ENCODE results near the gene SMARCD2.
"Not testable (repeated sequence)": the region's sequence is repeated elsewhere in the genome, so short reads cannot be mapped to it uniquely, and the experiment has no call there.

Gene SMARCD2

GRCh38 chr17:63816123-63816522 lies 26.4 kb downstream of the SMARCD2 start:
- DNase-seq (ENCODE audit: low spot score) (no peak), FAIRE-seq (no peak)

GRCh38 chr17:63809970-63810369 lies 32.5 kb downstream of the SMARCD2 start:
- FAIRE-seq: no peak
- DNase-seq (ENCODE audit: low spot score): no peak

- FAIRE-seq (no peak), DNase-seq (ENCODE audit: low spot score) (no peak)
Measured at GRCh38 chr17:63805591-63805990, 36.9 kb downstream of the SMARCD2 start.

DNA sequence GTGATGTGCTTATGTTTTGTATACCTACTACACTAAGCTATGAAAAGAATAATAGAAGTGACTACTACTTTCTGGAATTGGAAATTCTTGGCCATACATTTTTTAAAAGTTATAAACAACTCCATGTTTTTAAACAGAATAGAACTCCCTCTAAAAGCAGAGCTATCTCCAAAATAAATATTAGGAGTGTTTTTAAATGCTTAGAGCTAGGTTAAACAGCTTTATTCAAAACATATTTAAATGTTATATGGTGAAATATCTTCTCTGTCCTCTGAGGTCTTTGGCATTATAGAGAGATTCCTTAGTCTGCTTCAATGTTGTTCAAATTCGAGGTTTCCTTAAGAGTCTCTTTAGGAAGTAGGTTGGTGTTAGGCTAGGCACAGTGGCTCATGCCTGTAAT lies 38.2 kb downstream of the SMARCD2 start:
- FAIRE-seq: no peak

DNA sequence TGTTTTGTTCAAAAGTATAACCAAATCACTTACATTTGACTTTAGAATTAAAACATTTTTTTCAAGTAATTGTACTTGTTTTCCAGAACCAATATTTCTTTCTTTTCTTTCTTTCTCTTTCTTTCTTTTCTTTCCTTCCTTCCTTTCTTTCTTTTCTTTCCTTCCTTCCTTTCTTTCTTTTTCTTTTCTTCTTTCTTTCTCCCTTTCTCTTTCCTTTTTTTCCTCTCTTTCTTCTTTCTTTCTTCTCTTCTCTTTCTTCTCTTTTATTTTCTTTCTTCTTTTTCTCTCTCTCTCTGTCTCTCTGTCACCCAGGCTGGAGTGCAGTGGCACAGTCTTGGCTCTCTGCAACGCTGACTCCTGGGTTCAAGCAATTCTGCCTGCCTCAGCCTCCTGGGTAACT lies 41.7 kb downstream of the SMARCD2 start:
- FAIRE-seq: no peak
- DNase-seq (ENCODE audit: low spot score): no peak

More for the DNA sequence above, 38.2 kb downstream of the SMARCD2 start:
- DNase-seq (ENCODE audit: low spot score): no peak

DNA sequence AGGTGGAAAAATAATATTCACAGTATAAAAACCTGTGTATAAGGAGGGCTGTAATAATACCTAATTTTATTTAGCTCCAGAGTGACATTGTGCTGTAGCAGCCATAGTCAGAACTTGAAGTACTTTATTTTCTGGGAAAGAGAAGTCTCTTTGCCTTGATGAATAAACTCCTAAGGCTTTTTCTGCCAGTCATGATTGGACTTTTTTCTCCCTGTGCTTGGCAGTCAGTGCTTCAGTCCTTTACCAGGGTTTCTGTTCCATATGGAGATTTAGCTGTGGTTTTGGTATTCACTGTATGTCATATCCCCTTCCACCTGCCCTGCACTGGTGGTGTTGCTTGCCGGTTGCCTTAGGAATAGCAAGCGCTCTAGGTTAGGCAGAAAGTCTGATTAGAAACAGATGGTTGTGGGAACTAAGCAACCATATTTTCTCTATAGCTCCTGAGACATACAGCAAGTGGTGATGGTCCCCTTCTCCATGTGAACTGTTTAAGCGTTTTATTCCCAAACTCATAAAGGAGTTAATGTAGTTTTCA lies 43.8 kb downstream of the SMARCD2 start:
- no peak for DNase-seq (ENCODE audit: low spot score)
- no peak for FAIRE-seq

GRCh38 chr17:63796375-63796774 lies 46.1 kb downstream of the SMARCD2 start:
- DNase-seq (ENCODE audit: low spot score); FAIRE-seq: not testable (repeated sequence)

GRCh38 chr17:63792055-63792729 lies 50.3 kb downstream of the SMARCD2 start:
- no peak for DNase-seq (ENCODE audit: low spot score)
- no peak for FAIRE-seq

GRCh38 chr17:63790057-63790456 lies 52.4 kb downstream of the SMARCD2 start:
- DNase-seq (ENCODE audit: low spot score): no peak
- FAIRE-seq: no peak

DNA sequence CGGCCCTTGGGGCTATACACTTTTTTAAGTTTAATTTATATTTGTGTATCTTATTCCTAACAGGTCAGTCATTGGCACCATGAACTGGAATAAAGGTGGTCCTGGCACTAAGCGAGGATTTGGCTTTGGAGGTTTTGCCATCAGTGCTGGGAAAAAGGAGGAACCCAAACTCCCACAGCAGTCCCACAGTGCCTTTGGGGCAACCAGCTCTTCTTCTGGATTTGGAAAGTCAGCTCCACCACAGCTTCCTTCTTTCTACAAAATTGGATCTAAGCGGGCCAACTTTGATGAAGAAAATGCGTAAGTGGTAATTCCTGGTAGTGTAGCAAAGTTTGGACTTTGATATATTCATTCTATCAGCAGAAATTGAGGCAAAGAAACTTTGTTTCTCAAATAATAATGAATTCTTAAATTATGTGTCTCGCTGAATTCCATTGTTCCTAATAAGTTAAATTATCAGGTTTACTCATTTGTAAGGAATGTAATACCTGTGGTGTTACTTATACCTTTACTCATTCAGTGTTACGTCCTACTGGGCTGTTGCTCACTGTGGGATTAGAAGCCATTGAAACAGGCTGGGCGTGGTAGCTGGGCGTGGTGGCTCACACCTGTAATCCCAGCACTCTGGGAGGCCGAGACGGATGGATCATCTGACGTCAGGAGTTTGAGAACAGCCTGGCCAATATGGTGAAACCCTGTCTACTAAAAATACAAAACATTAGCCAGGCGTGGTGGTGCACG lies 55.3 kb downstream of the SMARCD2 start:
- DNase-seq (ENCODE audit: low spot score) (no peak), FAIRE-seq (no peak)

GRCh38 chr17:63786117-63786516 lies 56.4 kb downstream of the SMARCD2 start:
- FAIRE-seq: no peak
- no peak for DNase-seq (ENCODE audit: low spot score)

DNA sequence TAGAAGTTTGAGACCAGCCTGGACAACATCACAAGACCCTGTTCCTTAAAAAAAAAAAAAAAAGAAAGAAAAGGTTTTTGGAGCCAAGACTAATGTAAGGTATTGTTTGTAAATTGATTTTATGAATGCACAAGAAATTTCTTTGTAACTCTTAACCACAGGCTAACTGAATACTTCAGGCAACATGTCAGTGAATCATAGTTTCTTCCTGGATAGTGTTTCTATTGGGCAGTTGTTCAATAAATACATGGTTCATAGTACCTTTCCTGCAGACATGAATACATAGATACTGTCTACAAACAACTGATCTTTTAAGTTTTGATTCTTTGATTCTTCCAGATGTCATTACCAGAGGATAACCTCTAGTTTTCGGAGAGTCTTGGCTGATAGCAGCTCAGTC lies 56.9 kb downstream of the SMARCD2 start:
- DNase-seq (ENCODE audit: low spot score) (no peak), FAIRE-seq (no peak)

DNA sequence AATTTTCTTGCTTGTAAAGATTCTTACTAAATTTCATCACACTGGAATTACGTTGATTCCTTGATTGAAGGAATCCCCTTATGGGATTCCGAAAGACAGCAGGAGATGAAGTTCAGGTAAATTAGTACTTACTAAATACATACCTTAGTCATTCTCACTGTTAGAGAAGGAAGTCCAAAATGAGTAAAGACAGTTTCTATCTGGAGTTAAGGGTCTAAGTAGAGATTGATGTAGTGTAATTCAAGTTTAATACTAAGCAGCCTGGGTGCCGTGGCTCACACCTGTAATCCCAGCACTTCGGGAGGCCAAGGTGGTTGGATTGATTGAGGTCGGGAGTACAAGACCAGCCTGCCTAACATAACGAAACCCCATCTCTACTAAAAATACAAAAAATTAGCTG lies 59.0 kb downstream of the SMARCD2 start:
- DNase-seq (ENCODE audit: low spot score) (no peak), FAIRE-seq (no peak)
